A172 (cell line): ENCODE measurements around the gene PPP1R36. TPM values are rescaled to one million over a fixed set of nuclear protein-coding genes. Genes with fewer than 3 reads are reported as not detected.
"Not testable (repeated sequence)": the region's sequence is repeated elsewhere in the genome, so short reads cannot be mapped to it uniquely, and the experiment has no call there.

Experiments
- DNase-seq: peaks from one replicate; pipeline ENCODE4 v3.0.0-alpha.2; 2015; ENCODE audit warnings: low spot score
- total RNA-seq: library from RNA; depleted of rRNA; stranded (reverse); fragments of >200 nt; shearing (Covaris generic); gene quantifications from 2 replicates; pipeline ENCODE4 v1.2.3, GENCODE V29; 2014

PPP1R36 gene
- total RNA-seq, 1 experiment from 2014 or later: not detected

DNA sequence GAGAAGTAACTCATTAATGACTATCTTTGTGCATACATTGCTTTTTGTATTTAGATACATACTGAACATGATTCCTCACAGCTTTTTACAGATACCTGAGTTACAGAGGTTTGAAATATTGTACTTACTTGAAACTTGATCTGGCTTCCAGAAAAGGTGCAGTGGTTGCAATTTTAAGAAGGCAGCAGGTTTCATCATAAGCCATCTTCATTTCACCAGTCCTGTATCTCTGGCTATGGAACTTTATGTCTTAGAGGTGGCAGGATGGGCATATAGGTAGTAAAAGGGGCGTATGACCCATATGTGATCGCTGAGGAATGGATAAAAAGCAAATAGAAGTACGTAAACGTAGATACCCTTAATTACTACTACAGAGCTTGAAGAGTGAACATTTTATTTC is 31.5 kb upstream of the PPP1R36 start:
- no peak for DNase-seq

- no peak for DNase-seq
Measured at GRCh38 chr14:64520699-64521098, 29.1 kb upstream of the PPP1R36 start.

- DNase-seq: no peak
Measured at GRCh38 chr14:64522591-64523355, 27.0 kb upstream of the PPP1R36 start.

GRCh38 chr14:64525354-64525753 is 24.4 kb upstream of the PPP1R36 start:
- no peak for DNase-seq

DNA sequence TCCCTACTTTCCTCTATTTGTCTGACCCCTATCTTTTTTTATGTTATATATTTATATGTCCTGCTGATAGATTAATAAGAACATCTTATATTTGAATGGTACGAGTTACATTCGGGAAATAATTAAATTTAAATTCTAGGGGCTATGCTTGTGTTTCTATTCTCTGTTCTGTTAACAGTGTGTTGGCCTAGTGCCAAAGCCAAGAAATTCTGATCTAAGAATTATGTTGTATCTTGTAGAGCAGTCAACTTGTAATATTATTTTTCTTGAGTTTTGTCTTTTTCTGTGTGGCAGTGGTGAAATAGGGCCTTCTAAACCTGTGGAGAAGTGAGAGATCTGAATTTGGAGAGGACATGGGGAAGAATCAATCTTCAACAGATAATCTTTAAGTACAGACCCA is 18.2 kb upstream of the PPP1R36 start:
- DNase-seq: no peak

- peak; percentile 0 for DNase-seq
Measured at GRCh38 chr14:64536488-64537245, 13.1 kb upstream of the PPP1R36 start.

GRCh38 chr14:64540208-64541202 is 9.3 kb upstream of the PPP1R36 start, which contains the start of gene HSPA2:
HSPA2 (plus strand) TSS chr14:64540741; CDS start chr14:64540850, 109 bp downstream.
- DNase-seq: no peak

GRCh38 chr14:64541261-64541971 is 8.3 kb upstream of the PPP1R36 start:
- DNase-seq: no peak

DNA sequence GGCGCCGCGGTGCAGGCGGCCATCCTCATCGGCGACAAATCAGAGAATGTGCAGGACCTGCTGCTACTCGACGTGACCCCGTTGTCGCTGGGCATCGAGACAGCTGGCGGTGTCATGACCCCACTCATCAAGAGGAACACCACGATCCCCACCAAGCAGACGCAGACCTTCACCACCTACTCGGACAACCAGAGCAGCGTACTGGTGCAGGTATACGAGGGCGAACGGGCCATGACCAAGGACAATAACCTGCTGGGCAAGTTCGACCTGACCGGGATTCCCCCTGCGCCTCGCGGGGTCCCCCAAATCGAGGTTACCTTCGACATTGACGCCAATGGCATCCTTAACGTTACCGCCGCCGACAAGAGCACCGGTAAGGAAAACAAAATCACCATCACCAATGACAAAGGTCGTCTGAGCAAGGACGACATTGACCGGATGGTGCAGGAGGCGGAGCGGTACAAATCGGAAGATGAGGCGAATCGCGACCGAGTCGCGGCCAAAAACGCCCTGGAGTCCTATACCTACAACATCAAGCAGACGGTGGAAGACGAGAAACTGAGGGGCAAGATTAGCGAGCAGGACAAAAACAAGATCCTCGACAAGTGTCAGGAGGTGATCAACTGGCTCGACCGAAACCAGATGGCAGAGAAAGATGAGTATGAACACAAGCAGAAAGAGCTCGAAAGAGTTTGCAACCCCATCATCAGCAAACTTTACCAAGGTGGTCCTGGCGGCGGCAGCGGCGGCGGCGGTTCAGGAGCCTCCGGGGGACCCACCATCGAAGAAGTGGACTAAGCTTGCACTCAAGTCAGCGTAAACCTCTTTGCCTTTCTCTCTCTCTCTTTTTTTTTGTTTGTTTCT is 7.6 kb upstream of the PPP1R36 start:
- no peak for DNase-seq

DNA sequence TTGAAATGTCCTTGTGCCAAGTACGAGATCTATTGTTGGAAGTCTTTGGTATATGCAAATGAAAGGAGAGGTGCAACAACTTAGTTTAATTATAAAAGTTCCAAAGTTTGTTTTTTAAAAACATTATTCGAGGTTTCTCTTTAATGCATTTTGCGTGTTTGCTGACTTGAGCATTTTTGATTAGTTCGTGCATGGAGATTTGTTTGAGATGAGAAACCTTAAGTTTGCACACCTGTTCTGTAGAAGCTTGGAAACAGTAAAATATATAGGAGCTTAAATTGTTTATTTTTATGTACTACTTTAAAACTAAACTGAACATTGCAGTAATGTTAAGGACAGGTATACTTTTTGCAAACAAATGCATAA is 6.9 kb upstream of the PPP1R36 start:
- no peak for DNase-seq

GRCh38 chr14:64544607-64545312 is 5.0 kb upstream of the PPP1R36 start:
- DNase-seq: no peak

- DNase-seq: no peak
Measured at GRCh38 chr14:64549016-64549415, 745 bp upstream of the PPP1R36 start.

- no peak for DNase-seq
Measured at GRCh38 chr14:64550621-64551333, 1.0 kb downstream of the PPP1R36 start.

- DNase-seq: no peak
Measured at GRCh38 chr14:64554556-64554955, 4.8 kb downstream of the PPP1R36 start.

GRCh38 chr14:64556526-64556925 is 6.8 kb downstream of the PPP1R36 start:
- peak; percentile 20 for DNase-seq

- not testable (repeated sequence) for DNase-seq
Measured at GRCh38 chr14:64558216-64558615, 8.5 kb downstream of the PPP1R36 start.

- DNase-seq: no peak
Measured at GRCh38 chr14:64561631-64562030, 11.9 kb downstream of the PPP1R36 start.

DNA sequence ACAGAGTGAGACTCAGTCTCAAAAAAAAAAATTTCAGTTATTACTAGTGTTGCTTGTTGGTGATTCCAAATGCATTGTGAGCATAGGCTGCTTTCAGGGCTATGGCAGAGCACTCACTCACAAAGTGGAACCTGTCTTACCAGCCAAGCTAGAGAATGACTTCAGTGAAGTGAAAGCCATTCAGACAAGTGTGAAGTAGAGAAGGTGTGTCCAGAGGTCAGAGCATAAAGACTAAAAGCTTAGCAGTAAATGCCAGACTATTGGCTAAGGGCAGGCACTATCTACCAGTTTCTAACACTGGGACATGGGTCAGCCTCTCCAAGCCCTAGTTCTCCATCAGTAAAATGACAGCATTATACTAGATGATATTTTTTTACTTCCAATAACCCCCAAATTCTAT is 12.7 kb downstream of the PPP1R36 start:
- DNase-seq: no peak

DNA sequence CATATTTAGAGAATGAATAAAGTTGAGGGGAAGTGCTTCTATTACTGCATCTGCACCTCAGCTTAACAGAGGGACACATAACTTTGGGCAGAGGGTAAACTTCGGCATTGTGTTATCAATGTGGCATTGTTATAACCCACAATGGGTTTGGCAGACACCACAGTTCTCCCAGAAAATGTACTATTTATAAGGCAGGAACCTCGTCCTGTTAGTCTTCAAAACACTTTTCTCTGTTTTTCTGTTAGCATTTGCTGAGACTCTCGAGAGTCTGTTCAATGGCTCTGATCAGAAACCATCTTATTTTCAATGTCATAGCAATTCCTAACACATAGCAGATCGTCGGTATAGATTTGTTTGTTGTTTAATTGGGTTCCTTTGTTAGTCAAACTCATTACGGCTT is 13.9 kb downstream of the PPP1R36 start:
- no peak for DNase-seq
